ENCODE results near the gene PLCB3. TPM values are rescaled to one million over a fixed set of nuclear protein-coding genes. Genes with fewer than 3 reads are reported as not detected.

Gene PLCB3
- polyA plus RNA-seq, 3 donors from 2014 or later: 0.33 to 0.49 TPM; not detected in 1

DNA sequence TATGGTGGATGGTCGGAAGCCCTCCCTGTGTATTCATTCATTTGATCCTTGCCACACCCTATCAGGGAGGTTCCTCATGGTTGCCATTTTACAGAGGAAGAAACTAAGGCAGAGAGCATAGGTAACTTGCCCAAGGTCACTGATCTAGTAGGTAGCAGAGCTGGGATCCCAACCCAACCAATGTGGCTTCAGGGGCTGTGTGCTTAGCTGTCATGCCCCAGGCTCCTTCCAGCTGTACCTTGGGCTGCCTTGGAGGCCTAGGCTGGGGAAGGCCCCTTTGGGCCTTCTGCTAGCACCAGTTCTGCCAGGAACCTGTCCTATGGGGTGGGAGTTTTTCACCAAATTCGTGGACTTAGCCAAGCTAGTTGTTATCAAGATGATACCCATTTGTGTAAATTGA, 24.5 kb downstream of the PLCB3 start:
- DNase-seq: no peak
- no peaks in the 10 kb centered on the region for H3K9me3 Mint-ChIP-seq
- peaks cover 7 to 9% of the 10 kb centered on the region in 2 donors for H3K4me1 Mint-ChIP-seq
- peaks cover 0 to 5% (median 0%) of the 10 kb centered on the region in 3 donors for H3K36me3 Mint-ChIP-seq
- peaks cover 7 to 10% (median 8%) of the 10 kb centered on the region in 3 donors for H3K27me3 Mint-ChIP-seq (ENCODE audit: low read depth in 3 of 3)
- H3K4me3 Mint-ChIP-seq: no peak overlapping the region
- H3K27ac Mint-ChIP-seq: no peak overlapping the region

DNA sequence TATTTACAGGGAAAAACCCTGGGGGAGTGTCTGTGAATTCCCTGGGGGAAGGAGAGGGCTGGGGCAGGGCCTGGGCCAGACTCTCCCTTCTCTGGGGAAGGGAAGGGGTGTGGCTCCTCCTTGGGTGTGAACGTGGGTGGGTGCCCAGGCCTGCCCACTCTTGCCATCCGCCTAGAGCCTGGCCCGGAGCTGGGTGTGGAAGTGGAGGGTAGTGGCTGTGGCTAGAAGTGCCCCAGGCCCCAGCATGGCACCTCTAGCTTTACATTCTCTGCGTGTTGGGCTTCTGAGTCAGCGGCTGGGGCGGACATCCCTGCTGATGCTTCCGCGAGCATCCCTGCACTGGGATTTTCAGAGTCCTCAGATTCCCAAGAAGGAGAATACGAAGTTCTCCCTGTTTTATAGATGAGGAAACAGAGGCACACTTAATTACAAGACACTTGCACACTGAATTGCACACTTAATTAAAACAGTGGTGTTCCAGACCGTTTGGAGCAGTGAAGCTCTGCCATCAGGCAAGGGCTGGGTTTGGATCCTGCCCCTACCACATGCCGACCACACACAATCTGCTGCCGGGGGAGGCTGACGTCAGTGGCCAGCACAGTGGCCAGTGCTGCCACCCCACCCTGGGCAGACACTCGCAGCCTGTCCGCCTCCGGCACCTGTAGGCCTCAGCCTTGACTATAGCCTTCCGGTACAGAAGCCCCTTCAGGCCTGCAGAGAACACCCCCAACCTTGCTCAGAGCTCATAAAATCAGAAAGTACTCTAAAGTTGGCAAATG, 25.5 kb downstream of the PLCB3 start:
- H3K4me3 Mint-ChIP-seq: no peak overlapping the region
- DNase-seq: no peak
- no peaks in the 10 kb centered on the region for H3K9me3 Mint-ChIP-seq
- peaks cover 3 to 6% of the 10 kb centered on the region in 2 donors for H3K4me1 Mint-ChIP-seq
- H3K27me3 Mint-ChIP-seq (ENCODE audit: low read depth in 3 of 3): peaks cover 1 to 2% (median 2%) of the 10 kb centered on the region in 3 donors
- peaks cover 0 to 8% (median 5%) of the 10 kb centered on the region in 3 donors for H3K36me3 Mint-ChIP-seq
- no peak overlapping the region for H3K27ac Mint-ChIP-seq

DNA sequence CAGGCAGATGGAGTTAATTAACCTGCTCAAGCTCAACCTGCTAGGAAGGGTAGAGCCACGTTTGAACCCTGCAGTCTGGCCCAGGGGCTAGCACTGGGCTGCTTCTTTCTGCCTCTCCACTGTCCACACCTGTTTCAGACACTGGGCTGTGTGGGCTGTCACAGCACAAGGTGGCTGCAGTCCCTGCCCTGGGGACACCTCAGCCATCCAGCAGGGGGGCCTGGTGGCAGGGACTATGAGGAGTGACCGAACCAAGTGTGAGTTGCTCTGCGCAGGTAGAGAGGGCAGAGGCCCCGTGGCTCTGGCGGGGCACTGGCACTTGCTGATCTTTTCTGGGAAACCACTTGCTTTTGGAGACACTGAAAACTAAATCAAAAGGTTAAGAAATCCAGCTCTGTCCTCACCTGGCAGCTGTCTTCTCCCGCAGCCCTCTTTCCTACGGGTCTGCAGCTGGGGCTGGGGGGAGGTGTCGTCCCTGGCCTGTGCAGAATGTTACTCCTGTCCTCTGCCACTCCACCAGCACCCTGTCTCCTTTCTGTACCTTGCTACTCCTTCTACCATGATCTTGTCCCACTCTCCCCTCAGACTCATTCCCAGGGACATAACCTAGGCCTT, 27.4 kb downstream of the PLCB3 start:
- Mint-ChIP-seq H3K27ac (peak overlapping the region in 2 of 6 donors; percentile 19 to 55), H3K27me3 (ENCODE audit: low read depth in 3 of 3) (peaks cover 0 to 2% (median 1%) of the 10 kb centered on the region in 3 donors), H3K36me3 (peaks cover 0 to 8% (median 5%) of the 10 kb centered on the region in 3 donors), H3K4me3 (no peak overlapping the region), H3K9me3 (no peaks in the 10 kb centered on the region), H3K4me1 (peaks cover 0 to 4% of the 10 kb centered on the region in 2 donors)
- DNase-seq: no peak

DNA sequence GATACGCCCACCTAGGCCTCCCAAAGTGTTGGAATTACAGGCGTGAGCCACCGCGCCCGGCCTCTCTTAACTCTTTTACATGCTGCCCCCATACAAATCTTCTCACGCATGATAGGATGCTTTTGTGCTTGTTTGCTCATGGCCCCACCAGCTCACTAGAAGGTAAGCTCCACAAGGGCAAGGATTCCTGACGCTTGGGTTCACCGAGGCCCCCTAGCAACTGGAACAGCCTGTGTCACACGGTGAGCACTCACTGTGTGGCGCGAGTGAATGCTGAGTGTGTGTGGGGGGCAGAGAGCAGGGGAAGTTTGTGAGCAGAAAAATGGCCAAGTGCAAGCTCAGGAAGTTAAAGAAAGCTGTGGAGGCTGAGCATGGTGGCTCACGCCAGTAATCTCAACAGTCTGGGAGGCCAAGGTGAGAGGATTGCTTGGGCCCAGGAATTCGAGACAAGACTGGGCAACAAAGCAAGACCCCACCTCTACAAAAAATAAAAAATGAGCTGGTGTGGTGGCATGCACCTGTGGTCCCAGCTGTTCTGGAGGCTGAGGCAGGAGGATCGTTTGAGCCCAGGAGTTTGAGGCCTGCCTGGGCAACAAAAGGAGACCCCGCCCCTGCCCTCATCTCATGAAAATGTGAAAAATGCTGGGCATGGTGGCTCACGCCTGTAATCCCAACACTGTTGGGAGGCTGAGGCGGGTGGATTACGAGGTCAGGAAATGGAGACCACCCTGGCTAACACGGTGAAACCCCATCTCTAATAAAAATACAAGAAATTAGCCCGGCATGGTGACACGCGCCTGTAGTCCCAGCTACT, 30.8 kb downstream of the PLCB3 start:
- no peak for DNase-seq
- Mint-ChIP-seq H3K27ac (peak overlapping the region in 1 of 6 donors; percentile 58), H3K4me1 (peaks cover 8 to 12% of the 10 kb centered on the region in 2 donors), H3K27me3 (ENCODE audit: low read depth in 3 of 3) (peaks cover 2 to 9% (median 8%) of the 10 kb centered on the region in 3 donors), H3K9me3 (no peaks in the 10 kb centered on the region), H3K4me3 (peak overlapping the region in 1 of 5 donors; percentile 51), H3K36me3 (peaks cover 0 to 8% (median 5%) of the 10 kb centered on the region in 3 donors)

DNA sequence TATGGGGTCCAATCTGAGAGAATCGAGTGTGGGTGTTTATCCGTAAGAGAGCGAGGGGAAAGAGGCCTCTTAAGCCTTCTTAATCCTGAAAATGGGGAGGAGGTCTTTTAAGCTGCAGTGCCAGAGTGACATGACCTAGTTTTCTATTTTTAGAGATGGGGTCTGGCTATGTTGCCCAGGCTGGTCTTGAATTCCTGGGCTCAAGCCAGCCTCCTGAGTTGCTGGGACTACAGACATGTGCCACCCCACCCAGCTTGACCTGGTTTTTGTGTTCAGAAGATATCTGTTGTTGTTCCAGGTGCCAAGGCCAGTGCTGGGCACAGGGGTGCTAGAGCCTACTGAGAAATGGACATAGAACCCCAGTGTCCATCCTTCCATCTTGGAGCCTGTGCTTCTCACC, 31.8 kb downstream of the PLCB3 start:
- no peak for DNase-seq
- Mint-ChIP-seq H3K27me3 (ENCODE audit: low read depth in 3 of 3) (peaks cover 2 to 9% (median 8%) of the 10 kb centered on the region in 3 donors), H3K27ac (peak overlapping the region in 5 of 6 donors; percentile 55 to 99 (median 89)), H3K4me1 (peaks cover 8 to 12% of the 10 kb centered on the region in 2 donors), H3K36me3 (peaks cover 0 to 8% (median 5%) of the 10 kb centered on the region in 3 donors), H3K4me3 (peak overlapping the region; percentile 48 to 90 (median 53)), H3K9me3 (no peaks in the 10 kb centered on the region)

DNA sequence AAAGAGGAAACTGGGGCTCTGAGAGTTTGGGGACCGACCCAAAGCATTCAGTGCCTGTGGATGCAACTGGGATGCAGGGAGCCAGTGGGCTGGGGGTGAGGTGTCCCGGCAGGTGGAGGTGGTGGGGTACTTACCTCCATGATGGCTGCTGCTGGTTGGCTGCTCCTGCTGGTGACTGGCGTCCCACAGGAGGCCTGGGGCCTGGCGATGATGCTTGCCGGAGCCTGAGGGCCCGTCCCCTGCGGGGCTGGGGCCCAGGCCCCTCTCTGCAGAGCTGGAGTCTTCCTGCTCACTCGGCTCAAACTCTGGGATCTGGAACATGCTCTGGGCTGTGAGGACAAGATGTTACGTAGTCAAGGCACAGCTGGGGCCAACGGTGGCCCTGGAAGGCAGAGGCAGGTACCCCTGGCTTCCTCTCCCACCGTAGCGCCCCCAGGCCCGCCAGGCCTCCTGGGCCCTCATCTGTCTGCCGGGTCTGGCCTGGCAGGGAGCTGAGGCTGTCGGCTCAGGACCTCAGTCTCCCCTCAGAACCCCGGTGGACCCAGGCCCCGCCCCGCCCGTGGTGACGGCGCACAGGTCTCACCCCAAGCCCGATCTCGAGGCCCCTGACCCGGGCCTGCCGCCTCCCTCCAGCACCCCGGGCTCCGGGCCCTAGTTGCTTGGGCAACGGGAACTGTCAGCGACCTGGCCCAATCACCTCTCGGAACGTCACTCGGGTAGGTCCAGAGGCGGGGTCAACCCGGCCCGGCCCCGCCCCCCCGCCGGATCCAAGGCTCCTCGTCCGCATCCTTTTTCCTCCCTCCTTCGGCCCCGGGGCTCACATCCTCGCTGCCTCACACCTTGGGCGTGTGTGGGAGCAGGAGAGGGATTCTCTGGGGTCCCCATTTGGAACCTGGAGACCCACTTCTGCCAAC, 33.0 kb downstream of the PLCB3 start, which contains the start of gene BAD:
Gene BAD, minus strand, starts transcription at position 618 of the 914 bp plus-strand sequence. Its CDS starts 297 bp downstream, at position 321.
- peak within 1 kb of the TSS; percentile 91 to 99 (median 97) for H3K27ac Mint-ChIP-seq
- peak within 1 kb of the TSS; percentile 85 to 91 (median 90) for H3K4me3 Mint-ChIP-seq
- peak; percentile 89 to 91 (median 91) for DNase-seq
- peaks cover 8 to 12% of the 10 kb centered on the region in 2 donors for H3K4me1 Mint-ChIP-seq
- peaks cover 0 to 5% (median 3%) of the 10 kb centered on the region in 3 donors for H3K36me3 Mint-ChIP-seq
- H3K9me3 Mint-ChIP-seq: no peaks in the 10 kb centered on the region
- H3K27me3 Mint-ChIP-seq (ENCODE audit: low read depth in 3 of 3): peaks cover 2 to 9% (median 8%) of the 10 kb centered on the region in 3 donors

DNA sequence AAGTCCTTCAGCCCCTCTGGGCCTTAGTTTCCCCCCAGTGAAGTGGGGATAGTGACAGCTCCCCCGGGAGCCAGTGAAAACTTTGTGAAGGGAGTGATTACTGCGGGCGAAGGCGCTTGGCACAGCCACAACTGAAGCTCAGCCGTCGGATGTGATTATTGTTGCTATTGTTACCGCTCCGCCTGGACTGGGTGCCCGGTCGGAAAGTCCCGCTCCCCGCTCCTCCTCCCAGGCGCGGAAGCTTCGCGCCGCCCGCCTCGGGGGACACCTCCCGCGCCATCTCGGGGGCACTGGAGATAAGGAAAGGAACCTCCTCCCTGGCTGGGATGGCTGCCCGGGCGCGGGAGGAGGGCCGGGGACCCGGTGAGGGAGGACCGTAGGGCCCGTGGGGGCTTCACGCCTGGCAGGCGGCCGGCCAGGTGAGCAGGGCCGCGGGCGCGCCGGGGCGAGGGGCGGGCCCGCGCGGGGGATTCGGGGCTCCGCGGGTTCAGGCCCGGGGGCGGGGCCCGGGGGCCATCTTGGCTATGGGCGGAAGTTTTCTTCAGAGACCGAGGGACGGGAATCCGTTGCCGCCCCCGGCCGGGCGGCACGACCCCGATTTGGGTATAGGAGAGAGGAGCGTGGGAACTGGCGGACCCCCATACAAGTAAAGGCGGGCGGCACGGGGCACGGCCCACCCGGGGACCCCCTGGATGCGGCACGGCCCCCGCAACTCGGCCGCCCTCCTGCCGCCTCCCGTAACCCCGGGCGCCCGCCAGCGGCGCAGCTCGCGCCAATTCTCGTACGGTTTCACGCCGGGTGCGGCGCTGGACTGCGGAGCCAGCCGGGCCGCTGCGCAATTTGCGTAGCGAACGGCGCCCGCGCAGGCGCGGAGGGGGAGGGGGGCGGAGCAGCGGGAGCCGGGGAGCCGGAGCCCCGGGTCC, 33.9 kb downstream of the PLCB3 start, which contains the start of gene GPR137:
Gene GPR137, plus strand, starts transcription at position 887 of the 923 bp plus-strand sequence. CDS start 677 bp downstream, outside the sequence.
- peaks cover 8 to 12% of the 10 kb centered on the region in 2 donors for H3K4me1 Mint-ChIP-seq
- H3K9me3 Mint-ChIP-seq: no peaks in the 10 kb centered on the region
- peak within 1 kb of the TSS; percentile 85 to 91 (median 90) for H3K4me3 Mint-ChIP-seq
- H3K36me3 Mint-ChIP-seq: peaks cover 0 to 5% (median 3%) of the 10 kb centered on the region in 3 donors
- H3K27me3 Mint-ChIP-seq (ENCODE audit: low read depth in 3 of 3): peaks cover 2 to 11% (median 7%) of the 10 kb centered on the region in 3 donors
- H3K27ac Mint-ChIP-seq: peak within 1 kb of the TSS; percentile 91 to 99 (median 97)
- peak; percentile 93 to 95 (median 94) for DNase-seq

DNA sequence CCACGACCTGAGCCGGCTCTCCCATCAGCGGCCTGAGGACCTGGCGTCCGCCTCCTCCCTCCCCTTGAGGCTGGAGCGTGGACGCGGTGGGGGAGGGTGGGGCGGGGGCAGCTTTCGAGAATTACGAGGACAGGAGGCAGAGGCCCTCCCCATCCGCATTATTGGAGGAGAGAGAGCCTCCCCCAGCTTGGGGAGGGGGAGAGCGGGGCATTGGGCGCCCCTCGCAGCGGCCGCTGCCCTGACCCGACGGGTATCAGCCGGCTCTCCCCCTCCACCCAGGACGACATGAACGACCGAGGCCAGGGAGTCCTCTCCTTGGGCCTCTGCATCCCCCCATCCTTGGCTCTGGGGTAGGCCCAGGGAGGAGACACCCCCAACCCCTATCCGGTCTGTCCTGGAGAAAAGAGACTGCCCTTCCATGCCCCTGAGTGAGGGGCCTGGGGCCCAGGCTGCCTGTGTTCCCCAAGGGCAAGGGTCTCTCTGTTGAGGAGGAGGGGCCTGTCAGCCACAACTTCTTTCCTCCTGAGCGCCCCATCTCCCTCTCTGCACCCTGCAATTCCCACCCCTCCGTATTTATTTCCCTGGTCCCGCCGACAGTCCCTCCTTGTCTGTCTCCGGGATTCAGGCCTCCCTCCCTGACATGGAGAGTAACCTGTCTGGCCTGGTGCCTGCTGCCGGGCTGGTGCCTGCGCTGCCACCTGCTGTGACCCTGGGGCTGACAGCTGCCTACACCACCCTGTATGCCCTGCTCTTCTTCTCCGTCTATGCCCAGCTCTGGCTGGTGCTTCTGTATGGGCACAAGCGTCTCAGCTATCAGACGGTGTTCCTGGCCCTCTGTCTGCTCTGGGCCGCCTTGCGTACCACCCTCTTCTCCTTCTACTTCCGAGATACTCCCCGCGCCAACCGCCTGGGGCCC, 34.8 kb downstream of the PLCB3 start:
- Mint-ChIP-seq H3K27ac (peak overlapping the region; percentile 73 to 91 (median 86)), H3K36me3 (peaks cover 0 to 10% (median 2%) of the 10 kb centered on the region in 3 donors), H3K4me3 (peak overlapping the region; percentile 77 to 89 (median 79)), H3K9me3 (no peaks in the 10 kb centered on the region), H3K27me3 (ENCODE audit: low read depth in 3 of 3) (peaks cover 2 to 15% (median 13%) of the 10 kb centered on the region in 3 donors), H3K4me1 (peaks cover 13 to 17% of the 10 kb centered on the region in 2 donors)
- DNase-seq: peak in 1 of 3 donors; percentile 17

DNA sequence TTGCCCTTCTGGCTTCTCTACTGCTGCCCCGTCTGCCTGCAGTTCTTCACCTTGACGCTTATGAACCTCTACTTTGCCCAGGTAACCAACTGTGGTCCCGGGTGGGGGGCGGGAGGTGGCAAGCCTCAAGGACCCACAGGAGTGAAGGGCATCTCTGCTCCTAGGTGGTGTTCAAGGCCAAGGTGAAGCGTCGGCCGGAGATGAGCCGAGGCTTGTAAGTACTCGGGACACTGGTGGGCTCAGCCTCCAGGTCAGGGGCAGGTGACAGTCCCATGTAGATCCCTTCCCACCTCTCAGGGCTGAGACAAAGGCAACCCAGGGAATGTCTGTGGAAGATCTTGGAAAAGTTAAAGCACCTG, 35.5 kb downstream of the PLCB3 start:
- no peak for DNase-seq
- peaks cover 0 to 5% (median 0%) of the 10 kb centered on the region in 3 donors for H3K36me3 Mint-ChIP-seq
- peak overlapping the region; percentile 74 to 84 (median 79) for H3K4me3 Mint-ChIP-seq
- H3K27me3 Mint-ChIP-seq (ENCODE audit: low read depth in 3 of 3): peaks cover 2 to 15% (median 13%) of the 10 kb centered on the region in 3 donors
- no peaks in the 10 kb centered on the region for H3K9me3 Mint-ChIP-seq
- H3K4me1 Mint-ChIP-seq: peaks cover 13 to 16% of the 10 kb centered on the region in 2 donors
- H3K27ac Mint-ChIP-seq: peak overlapping the region; percentile 73 to 91 (median 86)

DNA sequence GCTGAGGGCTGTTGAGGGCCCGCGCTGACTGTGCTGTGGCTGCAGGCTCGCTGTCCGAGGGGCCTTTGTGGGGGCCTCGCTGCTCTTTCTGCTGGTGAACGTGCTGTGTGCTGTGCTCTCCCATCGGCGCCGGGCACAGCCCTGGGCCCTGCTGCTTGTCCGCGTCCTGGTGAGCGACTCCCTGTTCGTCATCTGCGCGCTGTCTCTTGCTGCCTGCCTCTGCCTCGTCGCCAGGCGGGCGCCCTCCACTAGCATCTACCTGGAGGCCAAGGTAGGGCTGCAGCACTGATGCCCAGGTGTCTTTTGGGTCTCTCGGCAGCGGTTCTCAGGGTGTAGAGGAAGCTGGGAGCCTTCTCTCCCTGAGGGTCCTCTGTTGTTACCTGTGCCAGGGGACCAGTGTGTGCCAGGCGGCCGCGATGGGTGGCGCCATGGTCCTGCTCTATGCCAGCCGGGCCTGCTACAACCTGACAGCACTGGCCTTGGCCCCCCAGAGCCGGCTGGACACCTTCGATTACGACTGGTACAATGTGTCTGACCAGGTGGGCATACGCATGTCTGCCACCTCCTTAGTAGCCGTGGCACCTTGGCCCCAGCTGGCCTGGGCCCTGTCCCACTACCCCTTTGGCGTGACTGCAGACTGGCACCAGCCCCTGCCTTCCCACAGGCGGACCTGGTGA, 36.5 kb downstream of the PLCB3 start:
- H3K36me3 Mint-ChIP-seq: peaks cover 0 to 5% (median 0%) of the 10 kb centered on the region in 3 donors
- H3K27ac Mint-ChIP-seq: no peak overlapping the region
- H3K4me3 Mint-ChIP-seq: no peak overlapping the region
- H3K27me3 Mint-ChIP-seq (ENCODE audit: low read depth in 3 of 3): peaks cover 4 to 15% (median 13%) of the 10 kb centered on the region in 3 donors
- peaks cover 13 to 14% of the 10 kb centered on the region in 2 donors for H3K4me1 Mint-ChIP-seq
- no peak for DNase-seq
- H3K9me3 Mint-ChIP-seq: no peaks in the 10 kb centered on the region
